GM12865 (cell line): Measurements from ENCODE around the gene CABLES2.

ENCODE experiments used
- DNase-seq: peaks from one replicate; pipeline ENCODE4 v3.0.0; 2010; ENCODE audit warnings: low read depth
- H3K4me3 ChIP-seq: 2 replicates; pipeline ENCODE4 v1.5.1; 2011; ENCODE audit warnings: mild to moderate bottlenecking, low read depth, low read length, control low read depth
- TF ChIP-seq, protein P1 (sequence below): IDR thresholded peaks from 2 replicates; pipeline ENCODE4 v1.5.1; 2011; ENCODE audit warnings: low read length, control low read depth, low read depth, inconsistent platforms; ENCODE audit not compliant: insufficient read depth; ENCODE audit errors: missing control alignments

The CABLES2 gene

DNA sequence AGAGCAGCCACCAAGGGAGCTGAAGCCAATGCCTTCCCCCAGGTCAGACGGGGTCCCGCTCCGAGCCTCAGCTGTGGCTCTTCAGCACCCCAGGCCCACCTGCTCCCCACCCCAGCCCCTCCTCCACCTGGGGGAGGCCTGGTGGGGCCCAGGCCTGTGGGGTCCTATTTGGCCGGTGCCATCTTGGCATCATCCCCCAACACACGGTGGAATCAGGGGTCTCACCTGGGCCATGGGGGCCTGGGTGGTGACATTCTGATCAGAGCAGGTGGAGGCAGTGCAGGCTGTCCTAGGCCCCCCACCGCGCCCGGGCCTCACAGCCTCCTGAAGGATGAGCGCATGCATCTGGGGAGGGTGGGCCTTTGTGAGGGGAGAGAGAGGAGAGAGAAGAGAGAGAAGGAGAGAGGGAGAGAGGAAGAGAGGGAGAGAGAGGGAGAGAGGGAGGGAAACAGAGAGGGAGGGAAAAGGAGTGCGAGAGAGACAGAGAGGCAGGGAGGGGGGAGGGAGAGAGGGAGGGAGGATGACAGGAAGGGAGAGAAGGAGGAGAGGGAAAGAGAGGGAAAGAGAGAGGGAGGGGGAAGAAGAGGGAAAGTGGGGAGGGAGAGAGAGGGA lies 44.2 kb upstream of the CABLES2 start:
- no peak for DNase-seq
- no peak overlapping the region for H3K4me3 ChIP-seq
- TF ChIP-seq, protein P1, sequence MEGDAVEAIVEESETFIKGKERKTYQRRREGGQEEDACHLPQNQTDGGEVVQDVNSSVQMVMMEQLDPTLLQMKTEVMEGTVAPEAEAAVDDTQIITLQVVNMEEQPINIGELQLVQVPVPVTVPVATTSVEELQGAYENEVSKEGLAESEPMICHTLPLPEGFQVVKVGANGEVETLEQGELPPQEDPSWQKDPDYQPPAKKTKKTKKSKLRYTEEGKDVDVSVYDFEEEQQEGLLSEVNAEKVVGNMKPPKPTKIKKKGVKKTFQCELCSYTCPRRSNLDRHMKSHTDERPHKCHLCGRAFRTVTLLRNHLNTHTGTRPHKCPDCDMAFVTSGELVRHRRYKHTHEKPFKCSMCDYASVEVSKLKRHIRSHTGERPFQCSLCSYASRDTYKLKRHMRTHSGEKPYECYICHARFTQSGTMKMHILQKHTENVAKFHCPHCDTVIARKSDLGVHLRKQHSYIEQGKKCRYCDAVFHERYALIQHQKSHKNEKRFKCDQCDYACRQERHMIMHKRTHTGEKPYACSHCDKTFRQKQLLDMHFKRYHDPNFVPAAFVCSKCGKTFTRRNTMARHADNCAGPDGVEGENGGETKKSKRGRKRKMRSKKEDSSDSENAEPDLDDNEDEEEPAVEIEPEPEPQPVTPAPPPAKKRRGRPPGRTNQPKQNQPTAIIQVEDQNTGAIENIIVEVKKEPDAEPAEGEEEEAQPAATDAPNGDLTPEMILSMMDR: no peak

DNA sequence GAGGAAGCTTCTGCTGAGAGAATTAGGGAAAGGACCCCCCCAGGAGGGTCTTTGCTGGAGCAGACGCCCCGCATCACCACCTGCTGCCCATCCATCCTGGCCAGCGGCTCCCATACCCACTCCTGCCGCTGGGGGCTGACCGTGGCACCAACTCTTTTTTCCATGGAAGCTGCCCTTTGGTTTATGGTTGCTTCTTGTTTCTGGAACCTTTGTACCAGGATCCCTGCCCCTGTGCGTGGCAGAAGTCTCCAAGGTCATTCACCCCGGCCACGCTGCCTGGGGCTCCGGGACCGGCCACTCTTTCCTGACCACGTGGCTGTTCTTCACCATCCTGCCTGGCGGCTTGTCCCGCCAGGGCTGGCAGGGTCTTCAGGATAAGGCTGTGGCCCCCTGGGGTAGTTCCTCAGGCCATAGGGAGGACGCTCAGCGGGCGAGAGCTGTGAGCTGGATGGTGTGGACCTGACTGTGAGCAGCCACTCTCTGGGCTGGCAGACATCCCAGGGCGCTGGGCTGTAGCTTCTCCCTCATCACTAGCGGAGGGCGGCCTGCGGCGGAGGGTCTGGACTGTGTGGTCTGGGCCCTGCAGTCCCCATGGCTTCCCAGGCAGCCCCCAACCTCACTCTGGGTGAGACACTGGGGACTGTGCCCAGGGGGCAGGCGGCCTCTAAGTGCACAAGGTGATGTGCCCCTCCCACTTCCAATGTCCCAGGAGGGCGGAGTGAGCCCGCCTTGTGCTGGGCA lies 43.0 kb upstream of the CABLES2 start:
- DNase-seq: no peak
- H3K4me3 ChIP-seq: no peak overlapping the region
- TF ChIP-seq, protein P1: no peak

DNA sequence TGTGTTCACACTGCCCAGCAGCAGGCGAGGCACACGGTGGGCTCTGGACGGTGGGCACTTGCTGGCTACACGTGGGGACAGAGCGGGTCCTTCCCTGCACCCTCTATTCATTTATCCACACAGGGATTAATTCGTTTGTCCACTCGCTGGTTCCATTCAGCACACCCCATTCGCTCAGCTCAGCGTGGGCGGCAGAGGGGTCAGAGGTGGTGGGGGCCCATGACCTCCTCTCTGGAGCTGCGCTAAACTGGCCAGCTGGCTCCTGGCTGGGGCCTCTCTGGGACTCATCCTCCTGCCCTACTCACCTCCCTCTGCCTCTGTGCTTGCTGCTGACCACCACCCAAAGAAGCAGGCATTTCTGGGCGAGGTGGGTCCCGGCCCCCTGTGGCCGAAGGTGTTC lies 41.7 kb upstream of the CABLES2 start:
- H3K4me3 ChIP-seq: no peak overlapping the region
- TF ChIP-seq, protein P1: no peak
- no peak for DNase-seq

DNA sequence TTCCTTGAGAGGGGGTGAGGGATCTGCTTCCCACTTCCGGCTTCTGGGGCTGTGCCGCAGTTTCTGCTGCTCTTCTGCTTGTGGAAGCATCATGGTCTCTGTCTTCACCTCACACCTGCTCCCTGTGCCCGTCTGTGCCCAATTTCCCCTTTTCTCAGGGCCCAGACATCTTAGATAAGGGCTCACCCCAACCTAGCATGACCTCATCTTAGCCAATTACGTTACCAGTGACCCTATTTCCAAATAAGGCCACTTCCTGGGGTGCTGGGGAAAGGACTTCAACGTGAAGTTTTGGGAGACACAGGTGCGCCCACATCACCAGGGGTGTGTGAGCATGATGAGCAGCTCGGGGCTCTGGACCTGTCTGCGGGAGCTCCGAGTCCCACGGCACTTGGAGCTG lies 41.0 kb upstream of the CABLES2 start:
- no peak for DNase-seq
- no peak overlapping the region for H3K4me3 ChIP-seq
- TF ChIP-seq, protein P1: no peak

DNA sequence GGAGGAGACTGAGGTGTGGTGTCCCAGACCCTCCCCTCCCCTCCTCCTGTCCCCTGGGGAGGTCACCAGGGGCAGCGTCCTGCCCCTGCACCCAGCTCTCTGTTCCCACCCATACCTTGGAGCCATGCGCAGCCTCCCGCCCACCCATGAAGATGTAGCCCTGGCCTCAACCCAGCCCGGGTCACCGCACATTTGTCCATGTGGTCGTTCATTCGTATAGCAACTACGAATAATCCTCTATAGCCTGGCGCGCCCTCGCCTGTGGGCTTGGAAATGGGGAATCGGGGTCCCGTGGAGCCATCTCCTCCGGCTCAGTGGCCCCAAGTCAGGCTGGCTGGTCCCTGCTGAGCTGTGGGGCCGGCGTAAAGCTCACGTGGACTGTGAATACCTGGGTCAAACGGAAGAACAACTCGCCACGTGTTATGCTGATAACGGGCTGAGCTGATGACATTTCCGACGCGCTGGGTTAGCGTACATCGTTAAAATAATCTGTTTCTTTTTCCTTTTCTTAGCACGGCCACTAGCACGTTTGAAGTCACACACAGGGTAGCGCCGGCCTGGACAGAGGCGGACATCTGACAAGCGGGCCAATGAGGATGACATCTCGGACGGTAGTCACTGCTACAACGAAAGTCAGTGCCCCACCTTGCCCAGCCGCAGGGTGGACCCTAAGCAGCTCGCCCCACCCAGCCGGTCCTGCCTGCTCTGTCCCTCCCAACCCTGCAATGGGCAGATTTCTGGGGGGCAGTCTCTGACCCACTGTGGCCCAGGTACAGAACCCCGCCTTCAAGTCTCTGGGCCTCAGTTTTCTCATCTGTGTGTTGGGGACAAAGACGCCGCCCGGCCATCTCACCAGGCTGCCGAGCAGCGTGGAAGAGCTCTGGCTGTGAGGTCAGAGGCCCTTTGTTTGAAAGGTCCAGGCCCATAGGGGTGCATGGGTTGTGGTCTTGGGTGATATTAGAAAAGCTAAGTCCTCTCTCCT lies 40.1 kb upstream of the CABLES2 start:
- no peak overlapping the region for H3K4me3 ChIP-seq
- DNase-seq: no peak
- TF ChIP-seq, protein P1: no peak

DNA sequence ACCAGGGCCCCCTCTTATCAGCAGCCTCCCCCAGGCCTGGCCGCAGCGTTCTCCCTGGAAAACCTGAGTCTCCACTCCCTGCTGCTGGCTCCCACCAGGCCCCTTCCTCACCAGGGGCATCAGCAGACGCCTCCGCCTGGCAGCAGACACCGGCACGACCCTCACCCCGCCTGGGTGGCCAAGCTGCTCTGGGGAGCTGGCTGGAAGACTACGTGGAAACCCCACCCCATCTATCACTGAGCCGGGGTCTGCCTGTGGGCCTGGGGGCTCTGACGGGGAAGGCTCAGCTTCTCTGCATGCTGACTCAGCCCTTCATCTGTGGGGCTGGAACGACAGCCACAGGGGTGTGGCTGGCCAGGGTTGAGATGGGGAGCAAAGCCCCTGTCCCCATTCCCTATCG lies 39.4 kb upstream of the CABLES2 start:
- TF ChIP-seq, protein P1: no peak
- H3K4me3 ChIP-seq: no peak overlapping the region
- no peak for DNase-seq
